ENCODE data around the gene TMEM178B.
"Not testable (repeated sequence)": the region's sequence is repeated elsewhere in the genome, so short reads cannot be mapped to it uniquely, and the experiment has no call there.

TMEM178B gene

GRCh38 chr7:141073641-141074161 is at the start of gene TMEM178B:
Gene TMEM178B, plus strand, starts transcription at chr7:141074064.
- peak; percentile 30 for DNase-seq

- no peak for DNase-seq
Observed at GRCh38 chr7:141024668-141025067, 49.2 kb upstream of the TMEM178B start.

GRCh38 chr7:141027043-141027442 is 46.8 kb upstream of the TMEM178B start:
- DNase-seq: no peak

GRCh38 chr7:141028767-141029166 is 45.1 kb upstream of the TMEM178B start:
- DNase-seq: no peak

- DNase-seq: not testable (repeated sequence)
Observed at GRCh38 chr7:141032539-141033323, 41.1 kb upstream of the TMEM178B start.

GRCh38 chr7:141038100-141038499 is 35.8 kb upstream of the TMEM178B start:
- DNase-seq: not testable (repeated sequence)

- no peak for DNase-seq
Observed at GRCh38 chr7:141039376-141039775, 34.5 kb upstream of the TMEM178B start.

- no peak for DNase-seq
Observed at GRCh38 chr7:141042222-141043193, 31.4 kb upstream of the TMEM178B start.

GRCh38 chr7:141043616-141044015 is 30.2 kb upstream of the TMEM178B start:
- no peak for DNase-seq

GRCh38 chr7:141045126-141045841 is 28.6 kb upstream of the TMEM178B start:
- DNase-seq: no peak

- no peak for DNase-seq
Observed at GRCh38 chr7:141045842-141046620, 27.8 kb upstream of the TMEM178B start.

GRCh38 chr7:141053626-141054025 is 20.2 kb upstream of the TMEM178B start:
- DNase-seq: peak; percentile 60

GRCh38 chr7:141055146-141055545 is 18.7 kb upstream of the TMEM178B start:
- no peak for DNase-seq

- no peak for DNase-seq
Observed at GRCh38 chr7:141057788-141058187, 16.1 kb upstream of the TMEM178B start.

GRCh38 chr7:141067856-141068255 is 6.0 kb upstream of the TMEM178B start:
- DNase-seq: not testable (repeated sequence)

- peak; percentile 65 for DNase-seq
Observed at GRCh38 chr7:141071260-141071854, 2.5 kb upstream of the TMEM178B start.

- peak; percentile 28 for DNase-seq
Observed at GRCh38 chr7:141071855-141072547, 1.9 kb upstream of the TMEM178B start.

GRCh38 chr7:141072548-141073172 is 1.2 kb upstream of the TMEM178B start:
- peak; percentile 47 for DNase-seq

GRCh38 chr7:141073173-141073640 is 657 bp upstream of the TMEM178B start:
- DNase-seq: peak; percentile 45

Measured in stimulated activated CD8-positive, alpha-beta memory T cell treated with anti-CD3 and anti-CD28 coated beads, Interleukin-4, amount 100 ng/mL, for 48 hours (primary cell).